Measurements from ENCODE around the gene PRKCE. TPM values are rescaled to one million over a fixed set of nuclear protein-coding genes. Genes with fewer than 3 reads are reported as not detected.

PRKCE gene
- total and polyA plus RNA-seq, 2 of the 8 experiments (the other 6 are each of a cell fraction or from before 2014, with no cell fraction given), result 0.54 to 2.1 TPM

GRCh38 chr2:46151577-46151976, 500.1 kb downstream of the PRKCE start:
- no peak overlapping the region for H4K8ac ChIP-seq (ENCODE audit: extremely low read depth, insufficient read depth, low read length)
- no peak overlapping the region for H3K27ac ChIP-seq (ENCODE audit: low read depth, low read length)
- H2AFZ ChIP-seq (ENCODE audit: low read length), result no peak overlapping the region; the same call in 1 of the 2 replicates
- H3K79me1 ChIP-seq (ENCODE audit: low read depth, low read length), result no peaks in the 10 kb centered on the region
- H2BK12ac ChIP-seq (ENCODE audit: low read depth, low read length), result no peak overlapping the region
- H3K23ac ChIP-seq (ENCODE audit: insufficient read length), result no peak overlapping the region
- H3K9me3 ChIP-seq (ENCODE audit: insufficient read depth in 2 of 2, low read depth in 1 of 2, low read length in 1 of 2), result no peaks in the 10 kb centered on the region
- no peak overlapping the region for H3K4ac ChIP-seq (replicated peaks; ENCODE audit: insufficient read length, low read depth, low read length)
- 0 out of 7 replicates have a peak, but pooled peaks cover 0 to 2% (median 0%) of the 10 kb centered on the region in 4 experiments for H3K4me1 ChIP-seq (replicated peaks in 1 of 4; ENCODE audit: control insufficient read depth in 3 of 4, insufficient read depth in 4 of 4, low read length in 3 of 4)
- FAIRE-seq (no peak), DNase-seq (ENCODE audit: low read depth in 1 of 2, low spot score in 2 of 2) (no peak)
- no peak overlapping the region for H4K5ac ChIP-seq (ENCODE audit: insufficient read length, low read depth, low read length)
- H3K27me3 ChIP-seq (replicated peaks in 1 of 4; ENCODE audit: control insufficient read depth in 3 of 4, extremely low read depth in 1 of 4, insufficient read depth in 3 of 4, low read length in 3 of 4), result no peaks in the 10 kb centered on the region; a peak in 1 of 7 replicates
- H2BK20ac ChIP-seq (ENCODE audit: low read length), result no peak overlapping the region
- no peak overlapping the region for H3K4me3 ChIP-seq (ENCODE audit: extremely low read depth in 1 of 4, insufficient read depth in 2 of 4, low read depth in 3 of 4, low read length in 4 of 4)
- H3K79me2 ChIP-seq (ENCODE audit: control insufficient read depth in 1 of 2, insufficient read depth in 2 of 2, low read length in 2 of 2), result no peaks in the 10 kb centered on the region
- H3K4me2 ChIP-seq (ENCODE audit: insufficient read depth in 1 of 2, low read depth in 2 of 2, low read length in 2 of 2), result no peak overlapping the region
- no peak overlapping the region for H2BK15ac ChIP-seq (ENCODE audit: low read length)
- H4K20me1 ChIP-seq (replicated peaks in 1 of 2; ENCODE audit: control insufficient read depth in 1 of 2, insufficient read depth in 2 of 2, low read length in 2 of 2), result no peaks in the 10 kb centered on the region
- ChIA-PET CTCF (ENCODE audit: partially characterized antibody) (interaction anchor here (0.8 kb wide), 2 partner anchors 34 to 120 kb away, joined by 3 read pairs; no protein-coding TSS in a partner anchor), POLR2A (ENCODE audit: partially characterized antibody) (interaction anchor here (0.9 kb wide), 1 partner anchor 20 kb away, joined by 4 read pairs; no protein-coding TSS in a partner anchor)
- H2BK5ac ChIP-seq (ENCODE audit: low read depth, low read length), result no peak overlapping the region
- no peak for TF ChIP-seq RFX5 (IDR thresholded peaks at IDR 0.05; ENCODE audit: borderline replicate concordance, low read depth, low read length)
- no peak for TF ChIP-seq NANOG (IDR thresholded peaks at IDR 0.05; ENCODE audit: insufficient read depth, low read depth, low read length, poor library complexity, severe bottlenecking)
- TF ChIP-seq KDM4A (IDR thresholded peaks at IDR 0.05; ENCODE audit: low read depth, low read length, severe bottlenecking), result no peak
- TF ChIP-seq TCF12 (IDR thresholded peaks at IDR 0.05; ENCODE audit: low read depth, low read length), result no peak
- no peak for TF ChIP-seq HDAC6 (IDR thresholded peaks at IDR 0.05; ENCODE audit: low read depth, low read length)
- H3K56ac ChIP-seq (replicated peaks; ENCODE audit: insufficient read length, low read depth, low read length), result no peak overlapping the region
- H2BK120ac ChIP-seq (replicated peaks; ENCODE audit: low read depth, low read length), result no peak overlapping the region
- H3K36me3 ChIP-seq (ENCODE audit: control insufficient read depth in 2 of 4, insufficient read depth in 4 of 4, low read length in 3 of 4), result no peaks in the 10 kb centered on the region
- H3K23me2 ChIP-seq (ENCODE audit: low read depth, low read length), result no peaks in the 10 kb centered on the region
- no peak overlapping the region for H4K91ac ChIP-seq (replicated peaks; ENCODE audit: insufficient read length, low read length)
- H3K14ac ChIP-seq (ENCODE audit: insufficient read length), result no peak overlapping the region
- 89% methylated on average over 2 of the region's 4 CpGs; no CpG with 5 or more reads in 1 of the 2 experiments for WGBS, 2 experiments (ENCODE audit: extremely low coverage in 1 of 2, insufficient coverage in 1 of 2, insufficient read length in 1 of 2, insufficient replicate concordance in 2 of 2, low coverage in 1 of 2, low lambda C conversion rate in 2 of 2, missing lambda C conversion rate in 1 of 2)
- no peak overlapping the region for H3K18ac ChIP-seq (ENCODE audit: extremely low read depth, low read length)
- no peak overlapping the region for H3K9ac ChIP-seq (replicated peaks in 1 of 4; ENCODE audit: extremely low read depth in 1 of 4, low read depth in 3 of 4, low read length in 3 of 4)
- no peak overlapping the region for H2AK5ac ChIP-seq (ENCODE audit: low read depth, low read length)
